Activated naive CD4-positive, alpha-beta T cell treated with anti-CD3 and anti-CD28 coated beads, Interleukin-2, amount 50 U/mL, for 24 hours (primary cell): Measurements from ENCODE around the gene MPDZ.

Source experiments
- H3K27ac Mint-ChIP-seq: one replicate; pipeline ENCODE4 v1.8.0; 2021; ENCODE audit warnings: mild to moderate bottlenecking, mixed read lengths
- H3K27me3 Mint-ChIP-seq: one replicate; pipeline ENCODE4 v1.8.0; 2021; ENCODE audit warnings: mixed read lengths
- H3K36me3 Mint-ChIP-seq: one replicate; pipeline ENCODE4 v1.8.0; 2021; ENCODE audit warnings: mixed read lengths
- H3K4me1 Mint-ChIP-seq: one replicate; pipeline ENCODE4 v1.8.0; 2021; ENCODE audit warnings: mixed read lengths
- H3K4me3 Mint-ChIP-seq: one replicate; pipeline ENCODE4 v1.8.0; 2021; ENCODE audit warnings: mild to moderate bottlenecking, mixed read lengths
- H3K9me3 Mint-ChIP-seq: one replicate; pipeline ENCODE4 v1.8.0; 2021; ENCODE audit warnings: mixed read lengths

Gene MPDZ

GRCh38 chr9:13174906-13175639, 104.4 kb downstream of the MPDZ start:
- Mint-ChIP-seq H3K36me3 (no peaks in the 10 kb centered on the region), H3K27me3 (no peaks in the 10 kb centered on the region), H3K9me3 (peaks cover 13% of the 10 kb centered on the region), H3K27ac (no peak overlapping the region), H3K4me3 (no peak overlapping the region), H3K4me1 (no peaks in the 10 kb centered on the region)

- H3K36me3 Mint-ChIP-seq = no peaks in the 10 kb centered on the region
- no peak overlapping the region for H3K4me3 Mint-ChIP-seq
- H3K27me3 Mint-ChIP-seq = no peaks in the 10 kb centered on the region
- peaks cover 12% of the 10 kb centered on the region for H3K9me3 Mint-ChIP-seq
- no peak overlapping the region for H3K27ac Mint-ChIP-seq
- no peaks in the 10 kb centered on the region for H3K4me1 Mint-ChIP-seq
These were observed 105.9 kb downstream of the MPDZ start for GRCh38 chr9:13173553-13173952.

GRCh38 chr9:13171261-13171660, 108.2 kb downstream of the MPDZ start:
- Mint-ChIP-seq H3K4me3 (no peak overlapping the region), H3K36me3 (no peaks in the 10 kb centered on the region), H3K4me1 (no peaks in the 10 kb centered on the region), H3K27me3 (no peaks in the 10 kb centered on the region), H3K9me3 (peaks cover 12% of the 10 kb centered on the region), H3K27ac (no peak overlapping the region)

GRCh38 chr9:13166996-13167395, 112.5 kb downstream of the MPDZ start:
- no peak overlapping the region for H3K4me3 Mint-ChIP-seq
- no peak overlapping the region for H3K27ac Mint-ChIP-seq
- H3K4me1 Mint-ChIP-seq = no peaks in the 10 kb centered on the region
- H3K36me3 Mint-ChIP-seq = no peaks in the 10 kb centered on the region
- peaks cover 9% of the 10 kb centered on the region for H3K9me3 Mint-ChIP-seq
- H3K27me3 Mint-ChIP-seq = no peaks in the 10 kb centered on the region

- no peak overlapping the region for H3K27ac Mint-ChIP-seq
- peaks cover 5% of the 10 kb centered on the region for H3K9me3 Mint-ChIP-seq
- no peaks in the 10 kb centered on the region for H3K4me1 Mint-ChIP-seq
- no peaks in the 10 kb centered on the region for H3K36me3 Mint-ChIP-seq
- H3K4me3 Mint-ChIP-seq = no peak overlapping the region
- no peaks in the 10 kb centered on the region for H3K27me3 Mint-ChIP-seq
These were observed 113.5 kb downstream of the MPDZ start for GRCh38 chr9:13165956-13166355.

GRCh38 chr9:13165236-13165945, 114.1 kb downstream of the MPDZ start:
- Mint-ChIP-seq H3K27me3 (no peaks in the 10 kb centered on the region), H3K27ac (no peak overlapping the region), H3K9me3 (peaks cover 4% of the 10 kb centered on the region), H3K36me3 (no peaks in the 10 kb centered on the region), H3K4me3 (no peak overlapping the region), H3K4me1 (no peaks in the 10 kb centered on the region)

- no peak overlapping the region for H3K4me3 Mint-ChIP-seq
These were observed 115.5 kb downstream of the MPDZ start for GRCh38 chr9:13163946-13164345.

GRCh38 chr9:13163287-13163686, 116.2 kb downstream of the MPDZ start:
- Mint-ChIP-seq H3K36me3 (no peaks in the 10 kb centered on the region), H3K27ac (no peak overlapping the region), H3K4me1 (no peaks in the 10 kb centered on the region), H3K9me3 (peaks cover 4% of the 10 kb centered on the region), H3K4me3 (no peak overlapping the region), H3K27me3 (no peaks in the 10 kb centered on the region)

More at GRCh38 chr9:13163946-13164345, 115.5 kb downstream of the MPDZ start:
- Mint-ChIP-seq H3K4me1 (no peaks in the 10 kb centered on the region), H3K27ac (no peak overlapping the region), H3K36me3 (no peaks in the 10 kb centered on the region), H3K9me3 (peaks cover 4% of the 10 kb centered on the region), H3K27me3 (no peaks in the 10 kb centered on the region)

- H3K4me3 Mint-ChIP-seq = no peak overlapping the region
- H3K4me1 Mint-ChIP-seq = no peaks in the 10 kb centered on the region
- H3K9me3 Mint-ChIP-seq = peaks cover 4% of the 10 kb centered on the region
- no peaks in the 10 kb centered on the region for H3K36me3 Mint-ChIP-seq
- no peaks in the 10 kb centered on the region for H3K27me3 Mint-ChIP-seq
- H3K27ac Mint-ChIP-seq = no peak overlapping the region
These were observed 119.4 kb downstream of the MPDZ start for GRCh38 chr9:13160051-13160450.

- no peak overlapping the region for H3K27ac Mint-ChIP-seq
- no peak overlapping the region for H3K4me3 Mint-ChIP-seq
- peaks cover 4% of the 10 kb centered on the region for H3K9me3 Mint-ChIP-seq
- no peaks in the 10 kb centered on the region for H3K36me3 Mint-ChIP-seq
- no peaks in the 10 kb centered on the region for H3K27me3 Mint-ChIP-seq
- H3K4me1 Mint-ChIP-seq = no peaks in the 10 kb centered on the region
These were observed 120.5 kb downstream of the MPDZ start for GRCh38 chr9:13158986-13159385.

- Mint-ChIP-seq H3K36me3 (no peaks in the 10 kb centered on the region), H3K27ac (no peak overlapping the region), H3K27me3 (no peaks in the 10 kb centered on the region), H3K4me3 (no peak overlapping the region), H3K9me3 (no peaks in the 10 kb centered on the region), H3K4me1 (no peaks in the 10 kb centered on the region)
These were observed 128.0 kb downstream of the MPDZ start for GRCh38 chr9:13151489-13151888.

GRCh38 chr9:13149454-13149853, 130.0 kb downstream of the MPDZ start:
- H3K36me3 Mint-ChIP-seq = no peaks in the 10 kb centered on the region
- no peak overlapping the region for H3K27ac Mint-ChIP-seq
- H3K27me3 Mint-ChIP-seq = no peaks in the 10 kb centered on the region
- no peaks in the 10 kb centered on the region for H3K4me1 Mint-ChIP-seq
- no peak overlapping the region for H3K4me3 Mint-ChIP-seq
- H3K9me3 Mint-ChIP-seq = peaks cover 2% of the 10 kb centered on the region

GRCh38 chr9:13146840-13147239, 132.7 kb downstream of the MPDZ start:
- H3K4me3 Mint-ChIP-seq = no peak overlapping the region
- H3K27me3 Mint-ChIP-seq = no peaks in the 10 kb centered on the region
- H3K9me3 Mint-ChIP-seq = peaks cover 4% of the 10 kb centered on the region
- H3K27ac Mint-ChIP-seq = no peak overlapping the region
- no peaks in the 10 kb centered on the region for H3K4me1 Mint-ChIP-seq
- no peaks in the 10 kb centered on the region for H3K36me3 Mint-ChIP-seq

GRCh38 chr9:13145340-13145739, 134.2 kb downstream of the MPDZ start:
- H3K4me1 Mint-ChIP-seq = no peaks in the 10 kb centered on the region
- H3K36me3 Mint-ChIP-seq = no peaks in the 10 kb centered on the region
- H3K27me3 Mint-ChIP-seq = no peaks in the 10 kb centered on the region
- no peak overlapping the region for H3K4me3 Mint-ChIP-seq
- H3K27ac Mint-ChIP-seq = no peak overlapping the region
- peaks cover 4% of the 10 kb centered on the region for H3K9me3 Mint-ChIP-seq

- H3K9me3 Mint-ChIP-seq = peaks cover 4% of the 10 kb centered on the region
These were observed 135.2 kb downstream of the MPDZ start for GRCh38 chr9:13144166-13144775.

GRCh38 chr9:13143281-13143680, 136.2 kb downstream of the MPDZ start:
- Mint-ChIP-seq H3K36me3 (no peaks in the 10 kb centered on the region), H3K9me3 (peaks cover 4% of the 10 kb centered on the region)

More at GRCh38 chr9:13144166-13144775, 135.2 kb downstream of the MPDZ start:
- no peaks in the 10 kb centered on the region for H3K36me3 Mint-ChIP-seq
- H3K4me1 Mint-ChIP-seq = no peaks in the 10 kb centered on the region
- H3K4me3 Mint-ChIP-seq = no peak overlapping the region
- no peaks in the 10 kb centered on the region for H3K27me3 Mint-ChIP-seq
- no peak overlapping the region for H3K27ac Mint-ChIP-seq

More at GRCh38 chr9:13143281-13143680, 136.2 kb downstream of the MPDZ start:
- no peak overlapping the region for H3K27ac Mint-ChIP-seq
- no peaks in the 10 kb centered on the region for H3K27me3 Mint-ChIP-seq
- H3K4me1 Mint-ChIP-seq = no peaks in the 10 kb centered on the region
- no peak overlapping the region for H3K4me3 Mint-ChIP-seq
